HTR-8/SVneo (cell line): ENCODE data around the gene TMEM140.
"Not testable (repeated sequence)": the region's sequence is repeated elsewhere in the genome, so short reads cannot be mapped to it uniquely, and the experiment has no call there.

ENCODE experiments used
- DNase-seq: peaks from one replicate; pipeline ENCODE4 v3.0.0; 2011; ENCODE audit warnings: low spot score, mixed read lengths; ENCODE audit not compliant: insufficient read length
- FAIRE-seq: peaks from 2 replicates; lab custom pipeline; 2011; peaks lifted over from hg19 to GRCh38; lab: Jason Lieb, UNC

Gene TMEM140

DNA sequence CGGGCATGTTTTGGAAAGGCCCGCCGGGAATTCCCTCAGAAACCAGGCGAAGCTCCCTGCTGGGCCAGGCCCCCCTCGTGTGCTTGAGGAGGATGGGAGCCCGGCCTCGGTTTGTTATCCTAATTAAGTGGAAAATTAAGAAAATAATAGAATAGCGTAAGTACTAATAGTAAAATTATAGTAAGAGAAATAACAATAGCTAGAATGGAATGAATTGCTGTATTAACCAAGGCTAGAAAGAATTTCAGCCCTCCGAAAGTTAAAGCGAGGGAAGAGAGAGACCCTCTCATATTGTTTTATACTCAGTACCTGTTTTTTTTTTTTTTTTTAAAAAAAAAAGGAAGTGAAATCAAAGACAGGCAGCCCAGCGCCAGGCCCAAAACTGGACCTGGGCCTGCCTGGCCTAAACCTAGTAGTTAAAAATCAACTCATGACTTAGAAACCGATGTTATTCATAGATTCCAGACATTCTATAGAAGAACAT is 23.2 kb downstream of the TMEM140 start:
- DNase-seq, FAIRE-seq: not testable (repeated sequence)

DNA sequence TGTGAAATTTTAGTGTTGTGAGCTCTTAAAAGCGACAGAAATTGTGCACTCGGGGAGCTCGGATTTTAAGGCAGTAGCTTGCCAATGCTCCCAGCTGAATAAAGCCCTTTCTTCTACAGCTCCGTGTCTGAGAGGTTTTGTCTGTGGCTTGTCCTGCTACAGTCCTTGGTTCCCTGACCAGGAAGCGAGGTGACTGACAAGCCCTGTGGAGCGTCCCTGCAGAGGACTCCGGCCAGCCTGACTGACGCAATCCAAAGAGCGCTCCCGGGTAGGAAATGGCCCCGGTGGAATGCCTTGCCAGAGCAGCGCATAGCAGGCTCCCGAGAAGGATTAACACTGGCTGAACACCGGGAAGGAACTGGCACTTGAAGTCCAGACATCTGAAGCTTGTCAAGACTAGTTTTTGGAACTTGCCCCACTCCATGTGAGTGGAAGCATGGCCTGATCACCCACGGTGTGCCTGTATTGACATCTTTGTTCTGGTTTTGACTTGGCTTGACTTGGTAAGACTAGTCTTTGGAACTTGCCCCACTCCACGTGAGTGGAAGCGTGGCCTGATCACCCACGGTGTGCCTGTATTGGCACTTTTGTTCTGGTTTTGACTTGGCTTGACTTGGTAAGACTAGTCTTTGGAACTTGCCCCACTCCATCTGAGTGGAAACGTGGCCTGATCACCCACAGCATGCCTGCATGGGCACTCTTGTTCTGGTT is 23.9 kb downstream of the TMEM140 start:
- FAIRE-seq, DNase-seq: not testable (repeated sequence)

DNA sequence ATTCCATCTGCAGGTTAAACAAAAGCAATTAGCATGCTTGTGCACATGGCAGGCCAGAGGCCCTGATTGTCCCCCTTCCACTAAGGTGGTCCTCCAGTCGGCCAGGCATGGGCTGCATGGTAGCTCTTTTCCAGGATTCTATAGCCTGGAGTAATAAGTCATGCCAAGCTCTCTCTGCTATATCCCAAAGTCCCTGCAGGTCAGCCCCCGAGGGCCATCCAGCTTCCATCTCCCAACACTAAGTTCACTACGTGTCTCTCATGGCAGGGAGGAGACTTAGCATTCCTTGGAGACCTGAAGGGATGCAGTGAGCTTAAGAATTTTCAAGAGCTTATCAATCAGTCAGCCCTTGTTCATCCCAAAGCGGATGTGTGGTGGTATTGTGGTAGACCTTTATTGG is 26.0 kb downstream of the TMEM140 start:
- DNase-seq, FAIRE-seq: not testable (repeated sequence)

DNA sequence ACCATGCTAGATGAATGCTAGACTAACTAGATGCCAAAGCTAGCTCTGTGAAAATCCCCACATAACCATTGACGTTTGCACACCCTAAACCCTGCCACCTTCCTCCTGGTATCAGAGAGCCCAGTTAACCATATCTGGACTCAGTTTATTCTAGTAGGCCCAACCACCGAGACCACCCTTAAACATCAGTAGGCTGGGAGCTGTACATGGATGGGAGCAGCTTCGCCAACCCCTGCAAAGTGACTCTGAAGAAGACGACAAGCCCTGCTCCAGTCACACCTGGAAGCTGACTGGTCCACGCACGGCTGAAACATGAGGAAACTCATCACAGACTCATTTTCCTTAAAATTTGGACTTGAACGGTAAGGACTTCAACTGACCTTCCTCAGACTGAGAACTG is 27.1 kb downstream of the TMEM140 start:
- no peak for FAIRE-seq

DNA sequence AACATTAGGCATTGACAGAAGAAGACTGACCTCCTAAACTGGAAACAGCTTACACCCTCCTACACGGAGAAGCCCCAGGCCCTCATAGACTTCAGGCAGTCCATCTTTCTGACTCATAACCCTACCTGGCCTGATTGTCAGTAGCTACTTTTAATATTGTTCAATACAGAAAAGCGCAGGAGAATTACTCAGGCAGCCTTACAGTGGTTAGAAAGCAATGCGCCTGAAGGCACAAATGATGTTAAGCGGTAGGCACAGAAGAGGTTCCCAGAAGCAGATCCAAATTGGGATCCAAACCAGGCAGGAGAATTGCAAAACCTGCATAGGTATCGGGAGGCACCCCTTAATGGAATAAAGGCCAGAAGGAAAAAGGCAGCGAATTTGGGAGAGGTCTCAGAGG is 28.1 kb downstream of the TMEM140 start:
- DNase-seq (no peak), FAIRE-seq (no peak)

More for the DNA sequence above, 27.1 kb downstream of the TMEM140 start:
- no peak for DNase-seq

DNA sequence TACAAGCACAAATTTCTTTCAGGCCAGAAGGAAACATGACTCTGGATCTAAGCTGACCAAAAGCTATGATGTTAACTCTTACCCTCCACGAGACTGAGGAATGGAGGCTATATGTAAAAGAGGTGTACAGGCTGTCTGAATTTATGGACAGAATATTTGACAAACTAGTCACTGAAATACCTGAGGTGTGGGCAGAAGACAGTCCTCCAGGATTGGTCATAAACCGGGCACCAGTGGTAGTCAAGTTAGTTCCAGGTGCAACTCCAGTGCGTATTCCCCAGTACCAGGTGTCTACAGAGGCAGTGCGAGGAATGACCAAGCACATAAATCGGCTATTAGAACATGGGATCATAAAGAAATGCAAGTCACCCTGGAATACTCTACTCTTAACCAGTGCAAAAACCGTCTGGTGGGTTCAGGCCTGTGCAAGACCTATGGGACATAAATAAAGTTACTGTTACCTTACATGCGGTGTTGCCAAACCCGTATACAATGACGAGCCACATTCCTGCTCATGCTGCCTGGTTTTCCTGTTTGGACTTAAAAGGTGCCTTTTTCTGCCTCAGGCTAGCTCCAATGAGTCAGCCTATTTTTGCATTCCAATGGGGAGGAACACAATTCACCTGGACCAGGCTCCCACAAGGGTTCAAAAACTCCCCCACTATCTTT is 29.3 kb downstream of the TMEM140 start:
- FAIRE-seq: no peak
- no peak for DNase-seq

DNA sequence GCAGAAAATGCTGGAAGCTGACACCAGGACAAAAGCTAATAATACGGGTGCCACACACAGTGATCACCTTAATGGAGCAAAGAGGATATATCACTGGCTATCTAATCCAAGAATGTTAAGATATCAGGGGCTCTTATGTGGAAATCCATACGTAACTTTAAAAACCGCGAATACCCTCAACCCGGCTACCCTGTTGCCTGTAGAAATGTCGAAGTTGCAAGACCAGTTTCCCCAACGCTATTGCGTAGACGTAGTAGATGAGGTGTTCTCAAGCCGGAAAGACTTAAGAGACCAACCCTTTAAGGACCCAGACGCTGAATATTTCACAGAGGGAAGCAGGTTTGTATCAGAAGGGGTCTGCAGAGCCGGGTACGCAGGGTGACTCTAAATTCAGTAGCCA is 30.5 kb downstream of the TMEM140 start:
- FAIRE-seq: no peak
- no peak for DNase-seq

DNA sequence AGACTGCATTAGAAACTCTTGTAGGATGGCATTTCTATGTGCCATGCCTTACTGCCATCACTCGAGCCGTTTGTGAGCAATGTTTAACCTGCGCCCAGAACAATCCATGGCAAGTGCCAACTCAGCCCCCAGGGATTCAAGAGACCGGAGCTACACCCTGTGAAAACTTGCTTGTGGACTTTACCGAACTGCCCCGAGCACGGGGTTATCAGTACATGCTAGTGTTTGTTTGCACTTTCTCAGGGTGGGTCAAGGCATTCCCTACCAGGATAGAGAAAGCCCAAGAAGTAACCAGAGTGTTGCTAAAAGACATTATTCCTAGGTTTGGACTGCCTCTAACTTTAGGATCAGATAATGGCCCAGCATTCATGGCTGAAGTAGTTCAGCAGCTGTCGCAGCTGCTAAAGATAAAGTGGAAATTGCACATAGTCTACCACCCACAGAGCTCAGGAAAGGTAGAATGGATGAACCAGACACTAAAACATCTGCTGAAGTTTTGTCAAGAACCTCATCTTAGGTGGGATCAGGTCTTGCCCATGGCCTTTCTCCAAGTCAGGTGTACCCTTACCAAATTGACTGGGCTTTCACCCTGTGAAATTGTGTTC is 31.6 kb downstream of the TMEM140 start:
- FAIRE-seq: no peak
- DNase-seq: no peak

DNA sequence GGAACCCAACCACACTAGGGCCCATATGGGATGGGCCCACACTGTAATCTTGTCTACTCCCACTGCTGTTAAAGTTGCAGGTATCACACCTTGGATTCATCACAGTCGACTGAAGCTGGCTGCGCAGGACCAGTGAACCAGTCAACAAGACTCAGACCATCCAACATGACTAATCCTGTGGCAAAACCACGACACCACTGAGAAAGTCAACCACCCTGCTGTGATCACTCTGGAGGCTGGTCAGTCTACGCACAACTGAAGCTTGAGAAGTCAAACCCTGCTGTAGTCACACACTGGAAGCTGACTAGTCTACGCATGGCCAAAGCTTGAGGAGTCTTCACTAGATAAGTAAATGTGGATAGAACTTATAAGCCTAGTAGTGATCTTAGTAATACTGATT is 32.2 kb downstream of the TMEM140 start:
- FAIRE-seq (no peak), DNase-seq (no peak)

DNA sequence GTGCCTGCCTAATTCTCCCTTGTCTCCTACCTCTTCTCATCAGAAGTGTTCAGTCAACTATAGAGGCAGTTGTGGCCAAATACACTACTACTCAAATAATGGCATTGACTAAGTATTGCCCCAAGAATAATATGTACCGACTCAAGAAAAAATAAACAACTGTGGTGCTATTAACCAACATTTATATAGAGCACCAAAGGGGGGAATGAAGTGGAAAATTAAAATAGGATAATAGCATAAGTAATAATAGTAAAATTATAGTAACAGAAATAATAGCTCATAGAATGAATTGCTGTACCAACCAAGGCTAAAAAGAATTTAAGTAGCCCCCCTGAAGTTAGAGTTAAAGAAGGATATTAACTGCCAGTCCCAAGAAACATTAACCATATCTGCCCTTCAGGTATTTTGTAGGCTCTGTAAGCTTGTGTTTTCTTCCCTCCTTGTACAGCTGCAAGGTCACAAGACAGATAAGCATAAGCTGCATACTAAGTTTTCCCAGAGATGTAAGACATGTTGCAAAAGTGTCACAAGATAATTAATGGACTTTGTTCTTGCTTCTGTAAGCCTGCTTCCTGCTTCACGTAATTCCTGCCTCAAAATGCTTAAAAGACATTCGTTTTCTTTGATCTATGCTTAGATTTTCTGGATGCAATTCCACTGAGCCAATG is 33.5 kb downstream of the TMEM140 start:
- DNase-seq: no peak
- no peak for FAIRE-seq

DNA sequence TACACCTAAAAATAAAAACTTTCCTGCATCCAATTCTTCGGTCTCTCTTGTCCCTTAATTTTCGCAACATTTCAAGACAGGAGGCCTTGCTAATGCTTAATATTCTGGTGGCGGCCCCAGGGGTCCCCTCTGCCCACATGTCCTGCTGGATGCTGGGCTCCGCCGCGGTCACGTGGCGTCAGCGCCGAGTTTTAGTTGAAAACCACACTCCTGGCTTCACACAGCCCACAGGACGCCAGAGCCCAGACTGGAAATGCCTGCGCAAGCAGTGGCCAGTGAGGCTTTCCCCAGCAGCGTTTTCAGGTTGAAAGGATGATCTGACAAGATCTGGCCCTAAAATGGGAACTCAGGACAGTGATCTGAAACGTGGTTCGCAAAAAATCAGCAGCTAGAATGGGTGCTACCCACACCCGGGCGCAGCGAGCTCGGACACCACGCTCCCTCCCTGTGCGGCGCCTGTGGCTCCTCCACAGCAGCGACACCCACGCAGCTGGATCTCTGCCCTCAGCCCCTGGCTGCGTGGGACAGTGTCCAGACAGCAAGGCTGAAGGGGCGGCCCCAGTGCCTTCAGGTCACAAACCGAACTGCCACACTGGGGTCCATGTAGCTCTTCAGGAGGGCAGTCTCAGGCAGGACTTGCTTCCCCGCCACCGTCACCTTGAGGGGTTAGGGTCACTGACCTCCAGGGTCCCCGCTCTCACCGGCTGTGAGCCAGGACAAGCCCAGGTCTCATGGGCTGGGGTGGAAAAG is 34.2 kb downstream of the TMEM140 start:
- FAIRE-seq: no peak
- no peak for DNase-seq

DNA sequence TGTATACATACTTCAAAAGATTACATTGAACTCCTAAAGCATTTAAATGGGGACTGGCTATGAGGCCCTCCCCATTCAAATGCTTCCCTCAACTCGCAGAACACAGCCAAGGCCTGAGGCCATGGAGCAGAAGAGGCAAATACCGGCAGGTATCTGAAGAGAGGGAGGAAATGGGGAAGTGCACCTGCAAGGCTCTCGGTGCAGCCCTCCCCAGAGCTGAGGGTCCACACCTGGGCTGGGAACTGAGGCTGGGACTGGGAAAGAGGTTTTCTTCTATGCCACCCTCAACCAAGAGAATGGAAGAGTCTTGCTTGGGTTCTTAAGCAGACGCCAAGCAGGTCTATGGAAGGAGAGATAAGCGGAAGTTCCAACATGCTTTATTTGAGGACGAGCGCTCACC is 35.6 kb downstream of the TMEM140 start:
- DNase-seq (no peak), FAIRE-seq (no peak)

DNA sequence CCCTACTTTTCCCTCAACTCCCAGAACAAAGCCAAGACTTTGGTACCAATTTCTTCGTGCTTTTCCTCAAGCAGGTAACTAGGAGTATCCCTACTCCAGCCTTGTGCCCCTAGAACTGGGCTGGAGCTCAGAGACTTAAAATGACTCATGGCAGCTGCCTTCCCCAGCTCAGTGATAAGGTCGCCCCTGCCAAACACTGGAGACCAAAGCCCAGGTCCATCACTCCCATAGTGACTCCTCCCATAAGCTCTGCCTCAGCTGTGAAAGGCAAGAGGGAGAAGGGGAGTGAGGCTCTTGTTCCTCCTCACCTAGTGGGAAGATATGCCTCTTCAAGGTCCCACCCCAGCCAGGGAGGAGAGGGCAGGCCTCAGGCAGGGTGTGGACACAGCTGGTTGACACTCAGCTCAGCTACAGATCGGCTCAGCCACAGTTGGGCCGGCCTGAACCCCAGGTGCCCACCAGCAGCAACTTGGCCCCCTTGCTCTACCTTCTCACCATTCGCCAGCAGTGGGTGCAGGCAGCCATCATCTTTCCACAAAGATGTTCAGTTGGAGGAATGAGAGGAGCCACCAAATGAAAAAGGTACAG is 36.5 kb downstream of the TMEM140 start:
- DNase-seq (no peak), FAIRE-seq (no peak)

DNA sequence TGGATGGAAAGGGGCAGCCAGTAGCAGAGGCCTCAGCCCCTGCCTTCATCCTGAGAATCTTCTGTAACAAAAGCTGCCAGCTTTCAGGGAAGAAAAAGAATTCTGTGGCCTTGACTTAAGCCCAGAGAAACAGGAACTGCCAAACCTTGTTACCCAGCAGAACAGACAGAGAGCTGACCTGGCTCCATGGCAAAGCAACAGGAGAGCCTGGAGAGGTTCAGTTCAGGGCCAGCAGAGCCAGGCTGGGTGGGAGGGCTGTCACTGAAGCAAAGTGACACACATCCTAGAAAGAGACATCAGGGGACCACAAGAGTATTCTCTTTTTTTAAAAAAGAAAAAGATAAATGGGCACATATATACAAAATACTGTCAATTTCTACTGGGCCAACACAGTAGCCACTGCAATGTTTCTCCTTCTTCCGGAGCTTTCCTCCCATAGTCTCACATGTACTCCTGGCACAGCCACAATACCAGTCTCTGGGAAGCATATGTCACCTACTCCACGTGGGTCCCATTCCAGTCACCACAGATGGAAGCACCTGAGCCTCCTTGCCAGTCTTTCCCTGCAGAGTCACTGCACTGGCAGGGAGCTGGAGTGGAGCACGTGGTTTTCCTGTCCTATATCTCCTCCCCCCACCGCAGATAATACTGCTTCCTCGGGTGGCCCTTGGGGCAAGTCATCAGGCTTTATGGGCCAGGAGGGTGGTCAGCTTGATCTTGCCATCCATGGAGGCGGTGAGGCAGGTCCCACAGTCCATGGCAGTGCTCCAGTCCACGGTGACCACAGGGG is 37.8 kb downstream of the TMEM140 start:
- FAIRE-seq (no peak), DNase-seq (no peak)

DNA sequence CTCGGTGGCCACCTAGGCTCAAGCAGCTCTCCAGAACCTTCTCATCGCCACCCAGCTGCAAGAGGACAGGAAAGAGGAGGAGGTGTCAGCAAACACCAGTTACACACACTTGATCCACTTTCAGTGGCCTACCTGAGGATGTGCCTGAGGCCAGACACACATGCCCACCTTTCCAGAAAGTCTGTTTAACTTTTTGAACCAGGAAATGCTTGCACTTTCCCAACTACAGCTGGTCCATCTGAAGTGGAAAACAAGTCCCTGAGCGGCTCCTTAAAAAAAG is 38.3 kb downstream of the TMEM140 start:
- DNase-seq (no peak), FAIRE-seq (no peak)

DNA sequence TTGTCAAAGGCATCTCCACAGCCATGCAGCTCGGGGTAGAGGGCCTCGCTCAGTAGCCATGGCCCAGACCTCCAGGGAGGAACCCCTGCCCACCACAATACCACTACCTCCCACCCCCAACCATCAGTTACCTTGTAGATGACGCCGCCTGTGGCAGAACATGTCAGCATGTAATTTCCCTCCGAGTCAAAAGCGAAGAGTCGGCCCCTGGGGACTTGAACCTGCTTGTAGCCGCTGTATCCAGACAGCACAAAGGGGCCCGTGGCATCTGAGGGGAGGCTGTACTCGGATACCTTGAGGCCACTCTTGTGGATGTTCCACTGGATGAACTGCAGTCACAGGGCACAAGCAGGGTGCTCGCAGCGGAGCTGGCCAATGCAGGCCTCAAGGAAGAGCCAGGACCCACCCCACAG is 39.0 kb downstream of the TMEM140 start:
- no peak for FAIRE-seq
- DNase-seq: no peak

DNA sequence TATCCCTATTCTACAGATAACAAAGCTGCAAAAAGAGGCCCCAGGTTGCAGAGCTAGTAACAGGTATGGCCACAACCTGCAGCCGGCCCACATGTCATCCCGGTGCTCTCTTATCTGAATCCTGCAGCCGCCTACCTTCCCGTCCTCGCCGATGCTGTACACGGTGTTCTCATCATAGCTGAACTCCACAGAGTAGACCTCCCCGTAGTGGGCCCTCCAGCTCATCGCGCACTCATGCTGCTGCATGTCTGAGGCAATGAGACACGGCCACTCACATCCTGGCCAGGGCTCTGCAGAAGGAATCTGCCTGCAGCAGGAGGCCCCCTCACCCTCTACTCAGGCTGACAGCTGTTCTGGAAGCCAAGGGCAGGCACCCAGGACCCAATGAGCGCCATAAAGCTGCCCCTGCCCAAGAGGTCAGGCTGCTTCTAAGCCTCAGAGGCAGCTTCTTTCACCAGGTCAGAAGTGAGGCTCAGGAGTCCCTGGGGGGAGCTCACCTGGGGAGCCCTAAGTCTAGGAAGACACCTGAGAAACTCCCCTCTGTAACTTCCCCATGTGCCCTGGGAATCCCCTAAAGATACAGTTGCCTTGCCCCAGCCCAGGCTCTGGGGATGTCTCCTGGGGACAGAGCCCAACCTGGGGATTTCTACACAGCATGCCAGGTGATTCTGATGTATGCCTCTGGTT is 40.6 kb downstream of the TMEM140 start:
- DNase-seq (no peak), FAIRE-seq (no peak)

DNA sequence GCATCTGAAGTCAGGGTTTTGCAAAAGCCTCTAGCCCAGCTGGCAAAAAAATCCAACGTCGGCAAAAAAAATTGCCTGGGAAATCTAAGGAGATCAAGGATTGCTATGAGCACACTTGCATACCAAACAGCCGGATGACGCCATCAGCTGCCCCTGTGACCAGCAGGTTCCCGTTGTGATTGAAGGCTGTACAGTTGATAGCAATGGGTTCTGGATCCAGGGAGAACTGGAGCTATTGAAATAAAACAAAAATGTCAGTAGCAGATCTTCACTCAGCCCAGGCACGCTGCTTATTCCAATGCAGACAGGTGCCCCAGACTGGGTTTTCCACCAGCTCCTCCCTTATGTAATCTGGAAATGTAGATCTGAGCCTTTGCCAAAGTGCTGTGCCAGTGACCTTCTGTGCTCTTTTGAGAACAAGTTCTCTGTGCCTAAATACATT is 41.4 kb downstream of the TMEM140 start:
- FAIRE-seq: no peak
- DNase-seq: no peak

DNA sequence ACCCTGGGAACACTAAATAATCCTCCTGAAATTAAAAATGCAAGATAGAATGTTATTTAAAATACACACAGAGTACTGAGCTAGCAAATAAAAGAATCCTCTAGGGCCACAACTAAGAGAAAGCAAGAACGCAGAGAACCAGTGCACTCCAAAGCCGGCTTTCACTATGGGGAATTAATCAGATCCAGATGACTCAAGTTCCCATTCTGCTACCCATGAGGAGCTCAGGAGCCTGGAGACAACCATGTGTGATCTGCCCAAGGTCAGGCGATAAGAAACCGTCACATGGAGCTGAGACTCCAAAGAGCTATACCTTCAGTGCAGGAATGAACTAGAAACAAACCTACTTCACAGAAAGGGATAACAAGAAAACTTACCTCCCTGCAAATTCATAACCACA is 42.1 kb downstream of the TMEM140 start:
- DNase-seq (no peak), FAIRE-seq (no peak)
